Esophagus muscularis mucosa (tissue), 3 donors: ENCODE results near the gene LTBP2.

Source experiments
- CTCF ChIP-seq, 3 experiments: fragments of 200-600 bp in 2 of 3; fragments of 450-650 bp in 1 of 3; sonication (generic) in 2 of 3; IDR thresholded peaks; one replicate each; pipeline ENCODE4 v1.5.1; 2017 to 2019; ENCODE audit warnings: antibody characterized with exemption in 3 of 3, mild to moderate bottlenecking in 2 of 3, moderate library complexity in 1 of 3
- POLR2A ChIP-seq: fragments of 450-650 bp; IDR thresholded peaks from one replicate; pipeline ENCODE4 v1.6.1; 2017; ENCODE audit warnings: antibody characterized with exemption, moderate library complexity, mild to moderate bottlenecking, low read depth
- POLR2AphosphoS5 ChIP-seq, 2 donors: sonication (generic); formaldehyde crosslinking; IDR thresholded peaks; one replicate each; pipeline ENCODE4 v1.6.1; 2017; ENCODE audit warnings: antibody characterized with exemption in 2 of 2

GRCh38 chr14:74594029-74594428, 18.0 kb downstream of the LTBP2 start:
- TF ChIP-seq POLR2A, result no peak
- TF ChIP-seq CTCF (IDR thresholded peaks at IDR 0.05), result no peak
- no peak for TF ChIP-seq POLR2AphosphoS5 (IDR thresholded peaks at IDR 0.05)
